Spinal cord (tissue), 10 donors: Measurements from ENCODE around the gene ALAS1. TPM values are rescaled to one million over a fixed set of nuclear protein-coding genes. Genes with fewer than 3 reads are reported as not detected.

Experiments used
- DNase-seq, 6 donors: peaks; one replicate each; pipeline versions ENCODE4 v3.0.0 to v3.0.0-alpha.2; 2013 to 2015; ENCODE audit warnings: low spot score in 6 of 6, low read depth in 4 of 6
- H3K27ac ChIP-seq: one replicate; pipeline ENCODE4 v1.5.1; 2013; ENCODE audit warnings: low read depth, low read length, control low read depth
- H3K27me3 ChIP-seq: one replicate; pipeline ENCODE4 v1.6.1; 2013; ENCODE audit warnings: low read length; ENCODE audit not compliant: control insufficient read depth, insufficient read depth
- H3K36me3 ChIP-seq: one replicate; pipeline ENCODE4 v1.6.1; 2013; ENCODE audit warnings: low read length; ENCODE audit not compliant: control insufficient read depth, insufficient read depth
- H3K4me1 ChIP-seq: one replicate; pipeline ENCODE4 v1.6.1; 2013; ENCODE audit warnings: low read length; ENCODE audit not compliant: control insufficient read depth, insufficient read depth
- H3K4me3 ChIP-seq: one replicate; pipeline ENCODE4 v1.5.1; 2013; ENCODE audit warnings: low read depth, low read length, control low read depth
- H3K9me3 ChIP-seq: one replicate; pipeline ENCODE4 v1.6.1; 2013; ENCODE audit warnings: low read length; ENCODE audit not compliant: control insufficient read depth, insufficient read depth
- WGBS: methylation state at CpG from one replicate; pipeline ENCODE4 v1.1.5; 2013; ENCODE audit warnings: missing lambda C conversion rate; ENCODE audit not compliant: insufficient coverage; 5-methylcytosine and 5-hydroxymethylcytosine counted together
- polyA plus RNA-seq, 2 donors: library from polyadenylated mRNA; unstranded; fragments of 120-200 nt; gene quantifications; one replicate each; pipeline ENCODE4 v1.2.1, GENCODE V29; 2013; ENCODE audit not compliant: insufficient read length in 2 of 2
- total RNA-seq, 2 donors: library from RNA; depleted of rRNA in 1 of 2; stranded (reverse); fragments of 120-200 nt in 1 of 2; fragments of >200 nt in 1 of 2; gene quantifications; one replicate each; pipeline versions ENCODE4 v1.2.3 to v1.2.4, GENCODE V29; 2013 to 2014
- donor health status: healthy.

Gene ALAS1
- total and polyA plus RNA-seq, 4 donors, result 39.6 to 57.5 (median 52.7) TPM

DNA sequence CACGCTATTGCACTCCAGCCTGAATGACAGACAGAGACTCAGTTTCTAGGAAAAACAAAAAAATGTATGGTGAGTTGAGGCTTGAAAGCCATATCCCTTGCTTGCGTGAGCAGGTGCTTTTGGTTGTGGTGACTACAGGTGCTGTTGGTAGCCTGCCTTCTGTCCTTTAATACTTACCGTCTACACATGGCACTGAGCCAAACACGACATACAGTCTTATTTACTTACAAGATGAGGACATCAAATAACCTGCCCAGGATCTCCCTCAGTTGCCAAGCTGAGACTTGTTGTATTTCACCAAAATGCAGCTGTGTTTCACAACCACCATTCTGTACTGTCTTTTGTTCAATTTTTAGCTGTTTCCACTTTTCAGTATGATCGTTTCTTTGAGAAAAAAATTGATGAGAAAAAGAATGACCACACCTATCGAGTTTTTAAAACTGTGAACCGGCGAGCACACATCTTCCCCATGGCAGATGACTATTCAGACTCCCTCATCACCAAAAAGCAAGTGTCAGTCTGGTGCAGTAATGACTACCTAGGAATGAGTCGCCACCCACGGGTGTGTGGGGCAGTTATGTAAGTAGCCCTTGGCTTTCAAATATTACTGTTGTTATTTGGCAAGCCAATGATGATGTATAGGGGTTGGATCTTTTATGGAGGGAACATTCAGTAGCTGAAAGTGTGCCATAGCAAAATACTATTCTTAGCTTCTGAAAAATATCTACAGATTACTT, 6.5 kb downstream of the ALAS1 start:
- WGBS, result 93% methylated on average over 4 of the region's 10 CpGs
- Histone ChIP-seq H3K9me3 (no peaks in the 10 kb centered on the region), H3K36me3 (peaks cover 55% of the 10 kb centered on the region), H3K4me3 (no peak overlapping the region), H3K27me3 (no peaks in the 10 kb centered on the region), H3K27ac (no peak overlapping the region), H3K4me1 (peaks cover under 1% of the 10 kb centered on the region)
- DNase-seq, result no peak

DNA sequence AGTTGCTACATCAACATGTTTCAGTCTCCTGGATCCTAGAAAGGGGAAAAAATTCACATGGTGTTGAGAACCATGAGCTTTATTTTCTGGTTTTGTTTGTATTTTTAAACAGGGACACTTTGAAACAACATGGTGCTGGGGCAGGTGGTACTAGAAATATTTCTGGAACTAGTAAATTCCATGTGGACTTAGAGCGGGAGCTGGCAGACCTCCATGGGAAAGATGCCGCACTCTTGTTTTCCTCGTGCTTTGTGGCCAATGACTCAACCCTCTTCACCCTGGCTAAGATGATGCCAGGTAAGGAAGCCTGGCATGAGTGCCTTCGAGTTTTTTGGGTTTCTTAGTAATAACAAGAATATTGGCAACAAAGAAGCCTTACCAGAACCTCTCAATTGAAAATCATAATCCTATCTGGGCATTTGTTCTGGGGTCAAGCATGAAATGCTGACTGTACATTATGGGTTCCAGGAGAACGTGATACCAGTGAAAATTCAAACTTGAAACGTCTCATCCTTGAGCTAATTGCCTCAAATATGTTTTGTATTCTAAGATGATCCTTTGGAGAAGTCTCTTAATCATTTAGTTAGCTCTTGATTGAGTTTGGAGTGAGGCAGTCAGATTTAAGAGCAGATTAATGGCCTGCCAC, 7.9 kb downstream of the ALAS1 start:
- Histone ChIP-seq H3K4me3 (no peak overlapping the region), H3K9me3 (no peaks in the 10 kb centered on the region), H3K4me1 (no peaks in the 10 kb centered on the region), H3K36me3 (peaks cover 63% of the 10 kb centered on the region), H3K27me3 (no peaks in the 10 kb centered on the region), H3K27ac (no peak overlapping the region)
- no peak for DNase-seq
- 94% methylated on average over 4 of the region's 6 CpGs for WGBS

DNA sequence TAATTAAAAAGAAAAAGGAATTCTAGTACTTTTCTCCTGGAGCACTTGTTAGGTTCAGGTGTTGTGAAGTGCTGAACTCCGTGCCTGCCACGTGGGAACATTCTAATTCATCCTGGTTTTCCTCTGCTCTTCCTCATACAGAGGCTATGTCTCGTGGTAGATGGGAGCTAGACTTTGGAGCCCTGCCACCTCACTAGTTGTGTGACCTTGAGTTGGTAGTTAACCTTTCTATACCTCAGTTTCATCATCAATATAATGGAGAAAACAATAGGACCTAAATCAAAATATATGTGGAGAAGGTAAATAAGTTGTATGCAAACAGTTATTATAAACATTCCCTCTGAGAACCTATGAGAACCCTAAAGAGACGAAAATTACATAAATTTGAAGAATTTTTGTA, 10.6 kb downstream of the ALAS1 start:
- Histone ChIP-seq H3K27ac (no peak overlapping the region), H3K4me1 (no peaks in the 10 kb centered on the region), H3K4me3 (no peak overlapping the region), H3K36me3 (peaks cover 67% of the 10 kb centered on the region), H3K27me3 (no peaks in the 10 kb centered on the region), H3K9me3 (no peaks in the 10 kb centered on the region)
- DNase-seq, result no peak
- no CpG with 5 or more reads among the region's 4 CpGs for WGBS

DNA sequence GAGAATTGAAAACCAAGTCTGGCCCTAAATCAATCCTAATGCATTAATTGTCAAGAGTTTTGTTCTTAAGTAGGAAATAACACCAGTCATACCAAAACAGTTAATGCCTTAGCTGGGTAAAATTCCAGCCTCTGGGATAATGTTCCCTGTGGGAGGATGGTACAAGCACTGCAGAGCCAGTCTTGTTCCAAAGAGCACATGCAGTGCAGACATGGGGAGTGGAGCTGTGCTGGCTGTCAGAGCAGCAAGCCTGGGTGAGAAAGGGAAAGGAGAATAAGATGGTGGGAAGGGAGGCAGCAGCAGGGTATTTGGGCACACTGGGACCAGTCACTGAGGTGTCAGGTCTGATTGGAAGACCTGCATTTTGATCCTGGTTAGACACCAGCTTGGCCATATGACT, 12.1 kb downstream of the ALAS1 start:
- Histone ChIP-seq H3K27me3 (no peaks in the 10 kb centered on the region), H3K27ac (no peak overlapping the region), H3K36me3 (peaks cover 72% of the 10 kb centered on the region), H3K4me3 (no peak overlapping the region), H3K9me3 (no peaks in the 10 kb centered on the region), H3K4me1 (no peaks in the 10 kb centered on the region)
- no peak for DNase-seq

DNA sequence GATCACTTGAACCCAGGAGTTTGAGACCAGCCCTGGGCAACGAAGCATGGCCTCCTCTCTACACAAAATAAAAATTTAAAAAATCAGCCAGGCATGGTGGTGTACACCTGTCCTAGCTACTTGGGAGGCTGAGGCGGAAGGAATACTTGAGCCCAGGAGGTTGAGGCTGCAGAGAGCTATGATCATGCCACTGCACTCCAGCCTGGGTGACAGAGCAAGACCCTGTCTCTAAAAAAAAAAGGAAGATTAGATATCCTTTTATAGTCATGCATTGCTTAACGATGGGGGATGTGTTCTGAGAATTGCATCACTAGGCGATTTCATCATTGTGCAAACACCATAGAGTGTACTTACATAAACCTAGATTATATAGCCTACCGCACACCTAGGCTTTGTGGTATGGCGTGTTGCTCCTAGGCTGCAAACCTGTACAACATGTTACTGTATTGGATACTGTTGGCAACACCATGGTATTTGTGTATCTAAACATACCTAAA, 12.6 kb downstream of the ALAS1 start:
- H3K36me3 ChIP-seq, result peaks cover 76% of the 10 kb centered on the region
- no peaks in the 10 kb centered on the region for H3K4me1 ChIP-seq
- H3K4me3 ChIP-seq, result no peak overlapping the region
- no peaks in the 10 kb centered on the region for H3K27me3 ChIP-seq
- DNase-seq, result no peak
- H3K27ac ChIP-seq, result no peak overlapping the region
- 100% methylated on average over 1 of the region's 6 CpGs for WGBS
- H3K9me3 ChIP-seq, result no peaks in the 10 kb centered on the region

DNA sequence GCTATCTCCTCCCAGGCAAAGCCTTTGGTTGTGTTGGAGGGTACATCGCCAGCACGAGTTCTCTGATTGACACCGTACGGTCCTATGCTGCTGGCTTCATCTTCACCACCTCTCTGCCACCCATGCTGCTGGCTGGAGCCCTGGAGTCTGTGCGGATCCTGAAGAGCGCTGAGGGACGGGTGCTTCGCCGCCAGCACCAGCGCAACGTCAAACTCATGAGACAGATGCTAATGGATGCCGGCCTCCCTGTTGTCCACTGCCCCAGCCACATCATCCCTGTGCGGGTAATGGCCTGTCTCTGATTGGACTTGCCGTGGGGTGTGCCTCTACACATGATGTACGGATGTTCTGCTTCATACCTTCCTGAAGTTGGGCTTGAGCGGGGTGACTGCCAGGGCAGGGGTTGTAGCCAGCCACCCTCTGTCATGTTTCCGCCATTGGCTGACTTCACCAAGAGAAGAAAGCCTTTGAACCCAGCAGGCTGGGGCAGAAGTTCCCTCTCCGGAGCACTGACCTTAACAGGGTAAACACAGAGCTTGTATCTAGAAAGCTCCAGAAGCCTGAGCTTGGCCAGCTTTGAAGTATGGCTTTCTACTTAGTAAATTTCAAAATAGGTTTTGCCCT, 13.4 kb downstream of the ALAS1 start:
- H3K4me3 ChIP-seq, result no peak overlapping the region
- H3K27ac ChIP-seq, result no peak overlapping the region
- DNase-seq, result no peak
- H3K4me1 ChIP-seq, result no peaks in the 10 kb centered on the region
- H3K36me3 ChIP-seq, result peaks cover 78% of the 10 kb centered on the region
- no peaks in the 10 kb centered on the region for H3K9me3 ChIP-seq
- no peaks in the 10 kb centered on the region for H3K27me3 ChIP-seq
- WGBS, result 95% methylated on average over 18 of the region's 18 CpGs

DNA sequence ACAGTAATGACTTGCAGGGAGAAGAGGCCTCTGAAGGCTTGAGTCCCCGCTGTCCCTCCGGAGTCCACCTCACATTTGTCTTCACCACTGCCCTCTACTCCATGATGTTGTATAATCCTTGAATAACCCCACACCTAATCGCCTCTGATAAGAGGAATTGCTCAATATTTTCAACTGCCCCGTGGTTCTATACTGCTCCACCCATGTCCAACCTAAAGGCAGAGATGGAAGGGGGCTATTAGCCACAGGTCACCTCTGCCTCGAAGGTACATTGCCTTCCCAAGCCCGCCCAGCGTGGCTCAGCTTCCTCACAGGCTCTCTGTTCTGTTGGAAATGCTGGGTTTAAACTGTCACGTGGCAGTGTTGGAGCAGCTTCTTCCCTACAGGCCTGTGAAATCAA, 15.0 kb downstream of the ALAS1 start:
- Histone ChIP-seq H3K27ac (no peak overlapping the region), H3K36me3 (peaks cover 66% of the 10 kb centered on the region), H3K9me3 (no peaks in the 10 kb centered on the region), H3K27me3 (no peaks in the 10 kb centered on the region), H3K4me1 (peaks cover 4% of the 10 kb centered on the region), H3K4me3 (no peak overlapping the region)
- 92% methylated on average over 2 of the region's 8 CpGs for WGBS
- no peak for DNase-seq

DNA sequence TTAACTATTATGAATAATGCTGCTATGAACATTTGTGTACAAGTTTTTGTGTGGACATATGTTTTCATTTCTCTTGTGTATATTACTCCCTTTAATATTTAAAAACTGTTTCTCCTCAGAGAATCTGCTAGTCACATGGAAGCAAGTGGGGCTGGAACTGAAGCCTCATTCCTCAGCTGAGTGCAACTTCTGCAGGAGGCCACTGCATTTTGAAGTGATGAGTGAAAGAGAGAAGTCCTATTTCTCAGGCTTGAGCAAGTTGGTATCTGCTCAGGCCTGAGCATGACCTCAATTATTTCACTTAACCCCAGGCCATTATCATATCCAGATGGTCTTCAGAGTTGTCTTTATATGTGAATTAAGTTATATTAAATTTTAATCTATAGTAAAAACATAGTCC, 15.9 kb downstream of the ALAS1 start:
- H3K4me3 ChIP-seq, result no peak overlapping the region
- no peaks in the 10 kb centered on the region for H3K9me3 ChIP-seq
- H3K4me1 ChIP-seq, result peaks cover 8% of the 10 kb centered on the region
- no peak for DNase-seq
- H3K27ac ChIP-seq, result no peak overlapping the region
- H3K36me3 ChIP-seq, result peaks cover 62% of the 10 kb centered on the region
- H3K27me3 ChIP-seq, result no peaks in the 10 kb centered on the region

DNA sequence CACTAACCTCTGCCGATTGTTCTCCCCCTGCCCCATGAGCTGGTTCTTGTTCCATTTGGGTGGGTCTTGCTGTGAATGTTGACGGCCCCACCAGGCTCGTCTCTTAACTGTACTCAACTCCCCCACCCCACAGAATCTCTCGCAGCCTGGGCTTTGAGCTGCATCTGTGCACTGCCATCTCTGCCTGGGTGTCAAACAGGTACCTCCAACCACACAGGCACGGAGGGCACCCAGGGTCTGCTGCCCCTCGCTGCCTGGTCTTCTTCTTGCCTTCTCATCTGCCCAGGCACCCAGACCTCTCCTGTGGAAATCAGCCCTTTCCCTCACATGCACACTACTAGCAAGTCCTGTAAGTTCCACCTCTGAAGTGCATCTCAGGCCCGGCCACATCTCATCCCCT, 17.4 kb downstream of the ALAS1 start:
- H3K4me3 ChIP-seq, result no peak overlapping the region
- H3K36me3 ChIP-seq, result peaks cover 48% of the 10 kb centered on the region
- no peak for DNase-seq
- 97% methylated on average over 6 of the region's 7 CpGs for WGBS
- H3K27ac ChIP-seq, result no peak overlapping the region
- no peaks in the 10 kb centered on the region for H3K27me3 ChIP-seq
- H3K4me1 ChIP-seq, result peaks cover 18% of the 10 kb centered on the region
- H3K9me3 ChIP-seq, result no peaks in the 10 kb centered on the region
